SK-N-SH treated with all-trans-retinoic acid at 6 μM for 48 hours (cell line): Measurements from ENCODE around the gene DHX16.

Experiments used
- BACH2 ChIP-seq: fragments of 250-450 bp; sonication (Bioruptor Pico); IDR thresholded peaks from 2 replicates; pipeline ENCODE4 v1.9.0; 2021; ENCODE audit warnings: mild to moderate bottlenecking, borderline replicate concordance
- POU6F1 ChIP-seq: fragments of 250-450 bp; sonication (Bioruptor Pico); IDR thresholded peaks from 2 replicates; pipeline ENCODE4 v1.8.0; 2021; ENCODE audit warnings: low read depth, mild to moderate bottlenecking, moderate library complexity, borderline replicate concordance
- TOX ChIP-seq: fragments of 250-450 bp; sonication (Bioruptor Pico); IDR thresholded peaks from 2 replicates; pipeline ENCODE4 v1.8.0; 2021; ENCODE audit warnings: mild to moderate bottlenecking, moderate library complexity, borderline replicate concordance
- ZC3H10 ChIP-seq: fragments of 250-450 bp; sonication (Bioruptor Pico); IDR thresholded peaks from 2 replicates; pipeline ENCODE4 v1.5.1; 2021; ENCODE audit warnings: mild to moderate bottlenecking, moderate library complexity
- ZFP3 ChIP-seq: fragments of 250-450 bp; sonication (Bioruptor Pico); IDR thresholded peaks from 2 replicates; pipeline ENCODE4 v1.5.0; 2020; ENCODE audit warnings: mild to moderate bottlenecking, moderate library complexity
- ZFP30 ChIP-seq: fragments of 450-650 bp; formaldehyde crosslinking; IDR thresholded peaks from 2 replicates; pipeline ENCODE4 v1.5.0; 2022; ENCODE audit warnings: mild to moderate bottlenecking, moderate library complexity
- ZNF565 ChIP-seq: fragments of 450-650 bp; formaldehyde crosslinking; conservative IDR thresholded peaks from 2 replicates; pipeline ENCODE4 v1.5.0; 2020; ENCODE audit warnings: low read depth, mild to moderate bottlenecking, moderate library complexity
- ZNF8 ChIP-seq: fragments of 450-650 bp; formaldehyde crosslinking; IDR thresholded peaks from 2 replicates; pipeline ENCODE4 v1.5.0; 2020; ENCODE audit warnings: mild to moderate bottlenecking, moderate library complexity

GRCh38 chr6:30681766-30682142 is 8.9 kb upstream of the DHX16 start:
- TF ChIP-seq ZNF8, result no peak
- no peak for TF ChIP-seq POU6F1 (CRISPR knock-in tag)
- TF ChIP-seq ZFP30 (CRISPR knock-in tag), result no peak
- no peak for TF ChIP-seq BACH2 (CRISPR knock-in tag)
- TF ChIP-seq ZC3H10 (CRISPR knock-in tag), result no peak
- TF ChIP-seq ZFP3 (CRISPR knock-in tag), result no peak
- TF ChIP-seq ZNF565 (CRISPR knock-in tag), result no peak
- no peak for TF ChIP-seq TOX (CRISPR knock-in tag)
